GM12892 (cell line): ENCODE measurements around the gene AUH.

Source experiments
- POLR2A ChIP-seq: IDR thresholded peaks from 2 replicates; pipeline ENCODE4 v1.6.1; 2011; ENCODE audit warnings: low read depth, low read length, control low read depth
- POLR2AphosphoS5 ChIP-seq: IDR thresholded peaks from 2 replicates; pipeline ENCODE4 v1.6.1; 2011; ENCODE audit warnings: low read depth, low read length, control low read depth
- TAF1 ChIP-seq: IDR thresholded peaks from 2 replicates; pipeline ENCODE4 v1.6.1; 2011; ENCODE audit warnings: low read depth, mild to moderate bottlenecking, control low read depth, low read length, borderline replicate concordance

DNA sequence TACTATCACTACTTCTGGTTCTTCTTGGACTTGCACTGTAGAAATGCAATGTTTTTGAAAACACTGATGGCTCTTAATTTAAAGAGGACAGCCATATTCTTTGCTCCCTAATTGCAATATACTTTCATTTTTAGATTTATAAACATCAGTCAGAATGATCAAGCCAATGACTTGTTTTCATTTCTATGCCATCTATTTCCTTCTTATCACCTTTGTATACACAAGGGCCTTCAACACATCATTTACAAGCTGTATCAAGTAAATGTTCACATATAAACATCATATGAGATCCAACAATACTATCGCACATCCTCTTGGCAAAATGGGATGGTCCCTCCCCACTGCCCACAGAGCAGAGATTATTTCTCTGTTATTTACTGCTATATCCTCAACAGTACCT lies 24.9 kb downstream of the AUH start:
- no peak for TF ChIP-seq POLR2A
- TF ChIP-seq POLR2AphosphoS5, result no peak
- TF ChIP-seq TAF1, result no peak
